ENCODE results near the gene WDR27.
"Not testable (repeated sequence)": the region's sequence is repeated elsewhere in the genome, so short reads cannot be mapped to it uniquely, and the experiment has no call there.

The WDR27 gene

GRCh38 chr6:169639653-169640278 lies 62.1 kb downstream of the WDR27 start:
- no peak for DNase-seq (ENCODE audit: low spot score)

- DNase-seq (ENCODE audit: low spot score): no peak
These were observed 62.9 kb downstream of the WDR27 start for GRCh38 chr6:169638915-169639314.

GRCh38 chr6:169638388-169638787 lies 63.4 kb downstream of the WDR27 start:
- DNase-seq (ENCODE audit: low spot score): no peak

- no peak for DNase-seq (ENCODE audit: low spot score)
These were observed 66.5 kb downstream of the WDR27 start for GRCh38 chr6:169635345-169635744.

- no peak for DNase-seq (ENCODE audit: low spot score)
These were observed 69.0 kb downstream of the WDR27 start for GRCh38 chr6:169632841-169633240.

- no peak for DNase-seq (ENCODE audit: low spot score)
These were observed 72.6 kb downstream of the WDR27 start for GRCh38 chr6:169629256-169629655.

GRCh38 chr6:169627736-169628607 lies 73.9 kb downstream of the WDR27 start:
- no peak for DNase-seq (ENCODE audit: low spot score)

- no peak for DNase-seq (ENCODE audit: low spot score)
These were observed 75.2 kb downstream of the WDR27 start for GRCh38 chr6:169626649-169627048.

GRCh38 chr6:169626169-169626568 lies 75.7 kb downstream of the WDR27 start:
- DNase-seq (ENCODE audit: low spot score): no peak

GRCh38 chr6:169625376-169625775 lies 76.5 kb downstream of the WDR27 start:
- no peak for DNase-seq (ENCODE audit: low spot score)

- no peak for DNase-seq (ENCODE audit: low spot score)
These were observed 77.0 kb downstream of the WDR27 start for GRCh38 chr6:169624785-169625184.

- no peak for DNase-seq (ENCODE audit: low spot score)
These were observed 77.9 kb downstream of the WDR27 start for GRCh38 chr6:169623975-169624374.

GRCh38 chr6:169623343-169623742 lies 78.5 kb downstream of the WDR27 start:
- DNase-seq (ENCODE audit: low spot score): no peak

- DNase-seq (ENCODE audit: low spot score): no peak
These were observed 79.2 kb downstream of the WDR27 start for GRCh38 chr6:169622618-169623017.

- no peak for DNase-seq (ENCODE audit: low spot score)
These were observed 80.5 kb downstream of the WDR27 start for GRCh38 chr6:169621311-169621710.

- no peak for DNase-seq (ENCODE audit: low spot score)
These were observed 81.4 kb downstream of the WDR27 start for GRCh38 chr6:169620171-169621130.

GRCh38 chr6:169619650-169620049 lies 82.2 kb downstream of the WDR27 start:
- DNase-seq (ENCODE audit: low spot score): no peak

GRCh38 chr6:169618526-169619490 lies 83.0 kb downstream of the WDR27 start:
- DNase-seq (ENCODE audit: low spot score): no peak

- no peak for DNase-seq (ENCODE audit: low spot score)
These were observed 84.3 kb downstream of the WDR27 start for GRCh38 chr6:169617562-169617961.

GRCh38 chr6:169608609-169609008 lies 93.2 kb downstream of the WDR27 start:
- DNase-seq (ENCODE audit: low spot score): not testable (repeated sequence)

- no peak for DNase-seq (ENCODE audit: low spot score)
These were observed 97.8 kb downstream of the WDR27 start for GRCh38 chr6:169604076-169604475.
